ENCODE measurements around the gene CAMK1G. TPM values are rescaled to one million over a fixed set of nuclear protein-coding genes. Genes with fewer than 3 reads are reported as not detected.

CAMK1G gene
- polyA plus RNA-seq, 2 donors = 0.01 TPM; not detected in 1

DNA sequence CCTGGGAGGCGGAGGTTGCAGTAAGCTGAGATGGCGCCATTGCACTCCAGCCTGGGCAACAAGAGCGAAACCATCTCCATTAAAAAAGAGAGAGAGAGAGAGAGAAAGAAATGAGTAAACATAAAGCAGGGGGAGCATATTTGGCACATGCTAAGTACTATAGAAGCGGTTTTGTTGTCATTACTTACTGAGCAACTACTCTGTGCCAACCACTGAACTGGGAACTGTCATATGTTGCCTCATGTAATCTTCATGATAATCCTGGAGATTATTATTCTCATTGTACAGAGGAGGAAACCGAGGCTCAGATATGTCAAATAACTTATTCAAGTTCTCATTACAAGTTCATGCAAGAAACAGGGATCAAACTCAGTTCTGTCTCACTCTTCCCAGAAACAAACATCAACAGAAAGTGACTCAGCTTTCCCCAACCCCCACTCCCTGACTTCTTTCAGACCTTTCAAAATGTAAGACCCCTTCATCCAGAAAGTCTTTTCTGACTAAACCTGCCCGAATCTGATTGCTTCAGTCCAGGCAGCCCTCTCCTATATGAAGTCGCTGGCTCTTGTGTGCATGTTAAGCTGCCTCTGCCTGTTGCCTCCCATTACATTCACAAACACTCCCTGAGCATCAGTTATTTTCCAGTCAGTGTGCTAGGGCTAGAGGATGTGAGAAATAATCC lies 45.2 kb downstream of the CAMK1G start:
- peaks cover 0 to 8% of the 10 kb centered on the region in 2 donors for H3K36me3 ChIP-seq (ENCODE audit: control insufficient read depth in 2 of 2, insufficient read depth in 2 of 2, low read length in 1 of 2)
- 58 to 68% methylated on average over 7 of the region's 7 CpGs for WGBS, 2 donors
- peaks cover 8 to 15% of the 10 kb centered on the region in 2 donors for H3K4me1 ChIP-seq (ENCODE audit: control insufficient read depth in 2 of 2, insufficient read depth in 2 of 2, low read length in 1 of 2)

DNA sequence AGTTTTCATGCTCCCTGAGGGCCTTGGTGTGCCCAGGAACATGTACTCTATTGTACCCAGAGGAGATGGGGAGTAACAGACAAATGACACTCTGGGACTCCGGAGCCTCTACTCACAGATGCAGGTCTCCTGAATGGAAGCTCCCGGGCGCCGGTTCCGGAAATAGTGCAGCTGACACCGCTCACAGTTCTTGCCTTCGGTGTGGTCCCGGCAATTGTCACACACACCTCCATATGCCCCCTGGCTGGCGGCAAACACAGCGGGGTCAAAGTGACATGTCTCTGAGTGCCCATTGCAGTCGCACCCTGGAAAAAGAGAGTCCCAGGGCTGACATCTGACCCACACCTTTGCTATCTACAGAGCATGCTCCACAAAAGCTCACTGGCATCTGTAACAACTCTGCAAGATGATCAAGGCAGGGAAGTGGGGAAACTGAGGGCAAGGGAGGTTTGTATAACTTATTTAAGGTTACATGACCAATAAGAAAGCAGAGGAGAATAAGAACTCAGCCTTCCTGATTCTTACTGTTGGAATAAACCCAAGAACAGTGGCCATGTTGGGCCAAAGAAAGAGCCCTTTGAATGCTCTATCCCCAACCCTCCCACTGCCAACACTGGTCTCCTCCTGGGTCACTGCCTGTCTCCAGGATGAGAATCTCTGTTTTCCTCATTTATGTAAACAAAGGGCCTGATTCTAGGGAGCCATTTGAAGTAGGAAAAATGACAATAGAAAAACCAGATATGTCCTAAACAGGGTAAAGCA lies 46.3 kb downstream of the CAMK1G start:
- 89 to 93% methylated on average over 11 of the region's 11 CpGs for WGBS, 2 donors

More for the DNA sequence above, 45.2 kb downstream of the CAMK1G start:
- Histone ChIP-seq H3K27ac (ENCODE audit: low read depth in 2 of 2, low read length in 1 of 2) (no peak overlapping the region), H3K4me3 (ENCODE audit: low read depth in 1 of 2, low read length in 2 of 2) (no peak overlapping the region), H3K27me3 (ENCODE audit: control insufficient read depth in 1 of 2, insufficient read depth in 2 of 2, low read length in 2 of 2) (no peaks in the 10 kb centered on the region), H3K9me3 (ENCODE audit: control insufficient read depth in 2 of 2, insufficient read depth in 1 of 2, low read depth in 1 of 2, low read length in 1 of 2) (no peaks in the 10 kb centered on the region)

DNA sequence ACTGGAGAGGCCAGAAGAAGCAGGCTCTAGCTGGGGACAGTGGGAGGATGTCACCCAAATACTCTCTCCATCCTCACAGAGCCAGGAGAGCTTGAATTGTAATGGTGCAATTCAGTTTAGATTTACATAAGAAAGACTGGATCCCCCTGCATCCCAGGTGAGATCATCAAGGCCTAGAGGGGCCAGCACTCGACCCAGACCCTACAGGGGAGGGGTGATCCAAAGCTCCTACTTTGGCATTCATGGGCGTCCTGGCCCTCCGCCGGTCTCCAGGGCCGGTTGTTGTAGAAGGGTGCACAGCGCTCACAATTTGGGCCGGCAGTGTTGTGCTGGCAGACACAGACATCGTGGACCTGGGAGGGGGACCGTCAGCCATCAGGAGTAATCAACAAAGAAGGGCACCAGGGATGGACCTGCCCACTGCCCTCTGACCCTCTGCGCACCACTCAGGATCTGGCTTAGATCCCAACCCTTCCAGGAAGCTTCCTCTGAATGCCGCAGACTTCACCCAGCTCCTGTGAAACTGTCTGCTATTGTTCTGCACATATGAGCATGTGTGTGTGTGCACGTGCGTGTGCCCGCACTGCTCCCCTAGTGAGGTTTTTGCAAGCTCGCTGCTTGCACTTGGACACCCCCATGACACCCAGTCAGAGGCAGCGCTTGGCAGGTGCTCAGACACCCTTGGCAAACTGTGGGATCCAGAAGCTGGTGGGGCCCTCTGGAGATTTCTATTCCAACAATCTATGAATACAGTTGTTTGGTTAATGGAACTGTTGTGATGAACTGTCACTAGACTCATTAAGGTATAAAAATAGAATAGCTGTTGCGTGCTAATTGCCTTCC lies 47.1 kb downstream of the CAMK1G start:
- no peaks in the 10 kb centered on the region for H3K9me3 ChIP-seq (ENCODE audit: control insufficient read depth in 2 of 2, insufficient read depth in 1 of 2, low read depth in 1 of 2, low read length in 1 of 2)
- H3K27ac ChIP-seq (ENCODE audit: low read depth in 2 of 2, low read length in 1 of 2) = no peak overlapping the region
- peaks cover 0 to 8% of the 10 kb centered on the region in 2 donors for H3K36me3 ChIP-seq (ENCODE audit: control insufficient read depth in 2 of 2, insufficient read depth in 2 of 2, low read length in 1 of 2)
- H3K4me1 ChIP-seq (ENCODE audit: control insufficient read depth in 2 of 2, insufficient read depth in 2 of 2, low read length in 1 of 2) = peaks cover 7 to 15% of the 10 kb centered on the region in 2 donors
- no peaks in the 10 kb centered on the region for H3K27me3 ChIP-seq (ENCODE audit: control insufficient read depth in 1 of 2, insufficient read depth in 2 of 2, low read length in 2 of 2)
- no peak overlapping the region for H3K4me3 ChIP-seq (ENCODE audit: low read depth in 1 of 2, low read length in 2 of 2)
- WGBS, 2 donors = 70 to 72% methylated on average over 17 of the region's 17 CpGs

More for the DNA sequence above, 46.3 kb downstream of the CAMK1G start:
- Histone ChIP-seq H3K27ac (ENCODE audit: low read depth in 2 of 2, low read length in 1 of 2) (no peak overlapping the region), H3K4me1 (ENCODE audit: control insufficient read depth in 2 of 2, insufficient read depth in 2 of 2, low read length in 1 of 2) (peaks cover 8 to 15% of the 10 kb centered on the region in 2 donors), H3K27me3 (ENCODE audit: control insufficient read depth in 1 of 2, insufficient read depth in 2 of 2, low read length in 2 of 2) (no peaks in the 10 kb centered on the region), H3K36me3 (ENCODE audit: control insufficient read depth in 2 of 2, insufficient read depth in 2 of 2, low read length in 1 of 2) (peaks cover 0 to 8% of the 10 kb centered on the region in 2 donors), H3K4me3 (ENCODE audit: low read depth in 1 of 2, low read length in 2 of 2) (no peak overlapping the region), H3K9me3 (ENCODE audit: control insufficient read depth in 2 of 2, insufficient read depth in 1 of 2, low read depth in 1 of 2, low read length in 1 of 2) (no peaks in the 10 kb centered on the region)

DNA sequence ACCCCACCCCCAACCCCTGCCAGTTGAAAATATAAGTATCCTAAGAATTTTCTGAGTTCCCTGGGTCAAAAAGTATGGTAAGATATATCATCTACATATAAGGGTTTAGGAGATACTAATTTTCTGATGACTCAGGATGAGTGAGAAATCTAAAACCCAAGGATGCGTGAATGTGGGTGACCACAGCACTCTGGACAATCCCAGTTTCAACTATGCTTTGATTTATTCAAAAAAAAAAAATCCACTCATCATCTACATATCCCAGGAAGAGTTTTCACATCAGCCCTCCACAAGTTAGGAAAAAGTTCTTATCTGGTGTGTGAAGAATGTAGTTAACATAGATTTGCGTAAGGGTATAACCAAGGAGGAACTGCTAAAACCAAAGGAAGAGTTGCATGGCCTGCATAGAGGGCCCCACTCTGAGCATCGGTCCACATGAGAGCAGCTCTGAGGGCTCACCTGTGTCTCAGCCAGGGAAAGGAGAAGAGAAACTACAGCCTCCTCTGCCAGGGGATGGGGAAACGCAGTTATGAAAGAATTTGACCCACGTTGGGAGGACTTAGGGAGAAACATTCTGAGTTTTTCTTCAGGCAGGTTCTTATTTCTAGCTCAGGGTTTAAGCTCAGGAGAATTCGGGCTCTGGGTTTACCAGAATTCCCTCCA lies 50.0 kb downstream of the CAMK1G start:
- Histone ChIP-seq H3K4me1 (ENCODE audit: control insufficient read depth in 2 of 2, insufficient read depth in 2 of 2, low read length in 1 of 2) (peaks cover 4 to 5% of the 10 kb centered on the region in 2 donors), H3K36me3 (ENCODE audit: control insufficient read depth in 2 of 2, insufficient read depth in 2 of 2, low read length in 1 of 2) (peaks cover 0 to 2% of the 10 kb centered on the region in 2 donors), H3K4me3 (ENCODE audit: low read depth in 1 of 2, low read length in 2 of 2) (no peak overlapping the region), H3K27ac (ENCODE audit: low read depth in 2 of 2, low read length in 1 of 2) (no peak overlapping the region), H3K27me3 (ENCODE audit: control insufficient read depth in 1 of 2, insufficient read depth in 2 of 2, low read length in 2 of 2) (no peaks in the 10 kb centered on the region), H3K9me3 (ENCODE audit: control insufficient read depth in 2 of 2, insufficient read depth in 1 of 2, low read depth in 1 of 2, low read length in 1 of 2) (no peaks in the 10 kb centered on the region)
- WGBS, 2 donors = 86 to 87% methylated on average over 6 of the region's 6 CpGs

DNA sequence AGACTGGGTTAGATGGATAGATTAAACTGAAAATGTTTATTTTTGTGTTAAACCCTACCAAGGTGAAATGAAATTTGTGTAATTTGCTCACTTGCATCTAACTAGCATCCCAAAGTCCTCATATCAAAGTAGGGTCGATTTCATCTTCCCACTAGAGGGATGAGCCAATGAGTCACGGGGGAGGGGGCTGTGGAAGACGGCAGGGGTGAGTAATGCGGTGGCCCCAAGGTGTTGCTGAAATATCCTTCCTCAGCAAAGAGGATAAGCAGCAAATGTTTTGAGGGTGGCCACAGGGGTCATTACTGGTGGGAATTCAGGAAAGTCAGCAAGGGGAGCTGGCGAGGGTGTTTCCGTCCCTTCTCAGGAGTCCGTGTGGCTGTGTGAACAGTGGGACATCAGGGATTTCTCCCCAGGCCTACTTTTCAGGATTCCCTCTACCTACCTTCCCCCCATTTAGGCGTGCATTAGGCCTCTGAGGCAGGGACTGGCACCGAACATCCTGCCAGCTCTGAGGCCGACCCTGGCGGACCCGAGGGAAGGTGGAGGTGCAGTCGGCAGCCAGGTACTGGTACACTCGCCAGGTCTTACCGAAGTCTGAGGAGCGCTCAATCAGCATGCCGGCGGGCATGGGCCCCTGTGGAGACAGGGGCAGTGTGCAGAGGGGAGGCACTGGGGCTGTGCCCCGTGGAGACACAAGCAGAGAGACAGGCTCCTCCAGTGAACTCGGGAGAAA lies 50.7 kb downstream of the CAMK1G start:
- peaks cover 4 to 5% of the 10 kb centered on the region in 2 donors for H3K4me1 ChIP-seq (ENCODE audit: control insufficient read depth in 2 of 2, insufficient read depth in 2 of 2, low read length in 1 of 2)
- H3K9me3 ChIP-seq (ENCODE audit: control insufficient read depth in 2 of 2, insufficient read depth in 1 of 2, low read depth in 1 of 2, low read length in 1 of 2) = no peaks in the 10 kb centered on the region
- no peaks in the 10 kb centered on the region for H3K27me3 ChIP-seq (ENCODE audit: control insufficient read depth in 1 of 2, insufficient read depth in 2 of 2, low read length in 2 of 2)
- H3K27ac ChIP-seq (ENCODE audit: low read depth in 2 of 2, low read length in 1 of 2) = no peak overlapping the region
- WGBS, 2 donors = 83 to 84% methylated on average over 20 of the region's 20 CpGs
- H3K36me3 ChIP-seq (ENCODE audit: control insufficient read depth in 2 of 2, insufficient read depth in 2 of 2, low read length in 1 of 2) = peaks cover 0 to 2% of the 10 kb centered on the region in 2 donors
- H3K4me3 ChIP-seq (ENCODE audit: low read depth in 1 of 2, low read length in 2 of 2) = no peak overlapping the region

DNA sequence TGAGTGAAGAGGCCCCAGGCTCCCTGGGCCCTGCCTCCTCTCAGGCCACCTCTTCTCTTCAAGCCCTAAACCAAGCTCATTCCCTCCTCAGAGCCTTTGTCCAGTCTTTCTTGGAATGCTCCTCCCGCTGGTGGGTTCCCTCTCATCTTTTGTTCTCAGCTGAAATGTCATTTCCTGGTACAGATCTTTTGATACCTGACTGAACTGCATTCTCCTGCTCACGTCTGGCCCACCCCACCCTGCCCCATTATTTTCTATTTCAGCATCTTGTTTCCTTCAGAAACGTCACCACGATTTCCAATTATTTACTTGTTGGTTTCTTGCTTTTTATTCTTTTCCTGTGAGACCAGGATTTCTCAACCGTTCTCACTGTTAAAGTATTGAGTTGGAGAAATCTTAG lies 52.3 kb downstream of the CAMK1G start:
- H3K27ac ChIP-seq (ENCODE audit: low read depth in 2 of 2, low read length in 1 of 2) = no peak overlapping the region
- H3K36me3 ChIP-seq (ENCODE audit: control insufficient read depth in 2 of 2, insufficient read depth in 2 of 2, low read length in 1 of 2) = peaks cover 0 to 2% of the 10 kb centered on the region in 2 donors
- no peaks in the 10 kb centered on the region for H3K27me3 ChIP-seq (ENCODE audit: control insufficient read depth in 1 of 2, insufficient read depth in 2 of 2, low read length in 2 of 2)
- no peaks in the 10 kb centered on the region for H3K9me3 ChIP-seq (ENCODE audit: control insufficient read depth in 2 of 2, insufficient read depth in 1 of 2, low read depth in 1 of 2, low read length in 1 of 2)
- no peak overlapping the region for H3K4me3 ChIP-seq (ENCODE audit: low read depth in 1 of 2, low read length in 2 of 2)
- H3K4me1 ChIP-seq (ENCODE audit: control insufficient read depth in 2 of 2, insufficient read depth in 2 of 2, low read length in 1 of 2) = peaks cover 3 to 4% of the 10 kb centered on the region in 2 donors
- 81 to 84% methylated on average over 5 of the region's 5 CpGs for WGBS, 2 donors

DNA sequence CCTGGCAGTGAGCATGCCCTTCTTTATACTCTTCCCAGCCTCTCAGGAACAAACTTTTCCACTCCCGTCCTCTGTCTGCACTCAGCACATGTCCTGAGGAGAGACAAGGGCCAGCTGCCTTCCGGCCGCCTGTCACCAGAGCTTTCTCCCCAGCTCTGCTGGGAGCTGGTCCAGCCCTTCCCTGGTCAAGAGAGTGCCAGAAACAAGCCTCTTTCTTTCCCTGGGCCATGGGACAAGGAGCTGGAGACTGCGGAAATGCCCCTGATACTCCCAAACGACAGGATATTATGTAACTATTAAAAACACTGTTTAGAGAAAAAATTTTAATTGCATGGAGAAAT lies 58.3 kb downstream of the CAMK1G start:
- Histone ChIP-seq H3K9me3 (ENCODE audit: control insufficient read depth in 2 of 2, insufficient read depth in 1 of 2, low read depth in 1 of 2, low read length in 1 of 2) (no peaks in the 10 kb centered on the region), H3K4me1 (ENCODE audit: control insufficient read depth in 2 of 2, insufficient read depth in 2 of 2, low read length in 1 of 2) (peaks cover 4 to 6% of the 10 kb centered on the region in 2 donors), H3K36me3 (ENCODE audit: control insufficient read depth in 2 of 2, insufficient read depth in 2 of 2, low read length in 1 of 2) (no peaks in the 10 kb centered on the region), H3K27me3 (ENCODE audit: control insufficient read depth in 1 of 2, insufficient read depth in 2 of 2, low read length in 2 of 2) (no peaks in the 10 kb centered on the region), H3K27ac (ENCODE audit: low read depth in 2 of 2, low read length in 1 of 2) (peak overlapping the region; percentile 58 to 65), H3K4me3 (ENCODE audit: low read depth in 1 of 2, low read length in 2 of 2) (no peak overlapping the region)
- WGBS, 2 donors = 46 to 49% methylated on average over 5 of the region's 5 CpGs

DNA sequence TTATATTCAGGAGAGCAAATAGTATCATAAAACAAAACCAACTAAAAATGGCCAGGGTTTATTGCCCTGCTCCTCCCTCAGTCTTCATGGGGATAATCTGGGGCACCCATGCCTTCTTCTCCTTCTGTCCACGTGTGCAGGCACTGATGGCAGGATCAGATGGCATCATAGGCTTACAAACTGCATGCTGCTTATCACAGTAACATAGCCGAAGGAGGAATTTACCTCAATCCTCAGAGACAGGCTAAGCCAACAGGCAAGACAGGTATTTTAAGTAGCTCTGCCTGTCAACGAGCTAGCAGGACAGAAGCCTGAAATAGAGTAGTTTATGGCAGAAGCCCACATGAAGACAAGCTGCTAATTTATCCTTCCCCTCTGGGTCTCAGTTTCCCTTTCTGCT lies 59.3 kb downstream of the CAMK1G start:
- H3K4me3 ChIP-seq (ENCODE audit: low read depth in 1 of 2, low read length in 2 of 2) = no peak overlapping the region
- no peaks in the 10 kb centered on the region for H3K9me3 ChIP-seq (ENCODE audit: control insufficient read depth in 2 of 2, insufficient read depth in 1 of 2, low read depth in 1 of 2, low read length in 1 of 2)
- peak overlapping the region in 1 of 2 donors; percentile 61 for H3K27ac ChIP-seq (ENCODE audit: low read depth in 2 of 2, low read length in 1 of 2)
- H3K36me3 ChIP-seq (ENCODE audit: control insufficient read depth in 2 of 2, insufficient read depth in 2 of 2, low read length in 1 of 2) = no peaks in the 10 kb centered on the region
- 15 to 24% methylated on average over 3 of the region's 3 CpGs for WGBS, 2 donors
- H3K27me3 ChIP-seq (ENCODE audit: control insufficient read depth in 1 of 2, insufficient read depth in 2 of 2, low read length in 2 of 2) = no peaks in the 10 kb centered on the region
- peaks cover 6% of the 10 kb centered on the region in 2 donors for H3K4me1 ChIP-seq (ENCODE audit: control insufficient read depth in 2 of 2, insufficient read depth in 2 of 2, low read length in 1 of 2)
